Skeletal muscle tissue (tissue), 4 donors: ENCODE results near the gene OPN1MW2. TPM values are rescaled to one million over a fixed set of nuclear protein-coding genes. Genes with fewer than 3 reads are reported as not detected.
"Not testable (repeated sequence)": the region's sequence is repeated elsewhere in the genome, so short reads cannot be mapped to it uniquely, and the experiment has no call there.

Source experiments
- H3K27ac ChIP-seq: one replicate; pipeline ENCODE4 v1.7.0; 2013; ENCODE audit warnings: mild to moderate bottlenecking, low read depth, low read length, inconsistent platforms
- H3K27me3 ChIP-seq, 3 donors: one replicate each; pipeline ENCODE4 v1.7.0; 2013; ENCODE audit warnings: low read length in 3 of 3; ENCODE audit not compliant: control insufficient read depth in 3 of 3, insufficient read depth in 3 of 3
- H3K36me3 ChIP-seq, 3 donors: one replicate each; pipeline ENCODE4 v1.7.0; 2013; ENCODE audit warnings: low read length in 3 of 3; ENCODE audit not compliant: control insufficient read depth in 3 of 3, insufficient read depth in 3 of 3
- H3K4me1 ChIP-seq, 3 donors: one replicate each; pipeline ENCODE4 v1.7.0; 2013; ENCODE audit warnings: low read length in 3 of 3, mild to moderate bottlenecking in 3 of 3; ENCODE audit not compliant: control insufficient read depth in 3 of 3, insufficient read depth in 3 of 3
- H3K4me3 ChIP-seq, 3 donors: one replicate each; pipeline ENCODE4 v1.7.0; 2013; ENCODE audit warnings: low read length in 3 of 3
- H3K9ac ChIP-seq, 3 donors: one replicate each; pipeline ENCODE4 v1.7.0; 2013; ENCODE audit warnings: low read length in 3 of 3, mild to moderate bottlenecking in 3 of 3, moderate library complexity in 2 of 3, low read depth in 1 of 3
- H3K9me3 ChIP-seq, 3 donors: one replicate each; pipeline ENCODE4 v1.7.0; 2013; ENCODE audit warnings: low read length in 3 of 3; ENCODE audit not compliant: control insufficient read depth in 3 of 3
- total RNA-seq: library from RNA; depleted of rRNA; stranded (reverse); fragments of >200 nt; gene quantifications from one replicate; pipeline ENCODE4 v1.2.3, GENCODE V29; 2014
- donor health status: Osteomylitis.

The OPN1MW2 gene
- total RNA-seq, 1 donor from 2014 or later: not detected

DNA sequence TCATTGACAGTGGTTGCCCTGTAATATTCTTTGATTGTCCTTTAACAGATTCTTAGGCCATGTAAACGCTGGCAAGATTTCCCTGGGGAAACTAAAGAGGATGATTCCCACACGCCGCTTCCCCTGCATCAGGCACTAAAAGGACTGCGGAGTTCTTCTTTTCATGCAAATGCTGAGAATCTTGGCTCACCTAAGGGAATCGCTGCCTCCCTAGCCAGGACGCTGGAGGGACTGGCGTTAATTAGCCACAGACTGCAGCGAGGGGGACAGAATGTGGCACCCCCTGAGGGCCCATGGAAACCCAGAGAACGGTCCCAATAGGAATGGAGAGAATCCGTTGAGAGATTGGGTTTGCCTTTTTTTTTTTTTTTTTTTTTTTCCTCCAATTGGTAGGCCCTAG lies 8.1 kb upstream of the OPN1MW2 start:
- H3K27ac ChIP-seq, H3K36me3 ChIP-seq, H3K4me3 ChIP-seq, H3K9me3 ChIP-seq, H3K9ac ChIP-seq, H3K4me1 ChIP-seq, H3K27me3 ChIP-seq: not testable (repeated sequence)

DNA sequence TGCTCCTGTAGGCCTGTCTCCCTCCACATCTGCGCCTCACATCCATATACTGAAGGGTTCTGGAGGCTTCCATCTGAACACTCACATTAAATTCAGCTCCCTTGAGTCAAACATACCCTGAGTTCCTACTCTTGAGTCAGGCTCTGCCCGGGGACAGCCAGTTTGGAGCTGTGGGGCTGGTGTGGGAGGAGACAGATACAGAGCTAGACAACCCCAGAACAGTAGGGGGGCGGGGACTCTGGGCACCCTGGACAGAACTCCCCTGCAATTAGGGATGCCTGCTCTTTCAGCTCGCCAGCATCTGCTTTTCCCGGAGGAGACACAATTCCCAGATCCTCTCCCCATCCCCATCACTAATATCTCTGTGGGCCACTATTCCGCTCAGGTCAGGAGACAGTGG lies 5.7 kb downstream of the OPN1MW2 start:
- H3K4me3 ChIP-seq, H3K36me3 ChIP-seq, H3K9ac ChIP-seq, H3K9me3 ChIP-seq, H3K27ac ChIP-seq, H3K27me3 ChIP-seq, H3K4me1 ChIP-seq: not testable (repeated sequence)

DNA sequence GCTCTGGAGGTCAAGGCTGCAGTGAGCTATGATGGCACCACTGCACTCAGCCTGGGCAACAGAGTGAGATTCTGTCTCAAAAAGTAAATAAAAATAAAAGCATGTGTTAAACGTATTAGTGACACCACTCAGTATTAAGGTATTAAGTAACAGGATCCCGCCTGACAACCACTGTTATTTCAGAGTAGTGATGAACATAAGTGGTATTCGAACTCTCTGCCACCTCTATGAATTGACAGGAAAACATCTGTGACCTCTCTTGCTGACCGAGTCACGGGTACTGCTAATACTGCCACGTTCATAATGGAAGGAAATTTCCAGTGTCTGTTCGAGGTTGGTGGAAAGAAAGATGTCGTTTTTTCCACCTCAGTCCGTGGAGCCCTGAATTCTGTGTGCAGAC lies 7.2 kb downstream of the OPN1MW2 start:
- H3K9ac ChIP-seq, H3K27ac ChIP-seq, H3K4me3 ChIP-seq, H3K9me3 ChIP-seq, H3K4me1 ChIP-seq, H3K36me3 ChIP-seq, H3K27me3 ChIP-seq: not testable (repeated sequence)

DNA sequence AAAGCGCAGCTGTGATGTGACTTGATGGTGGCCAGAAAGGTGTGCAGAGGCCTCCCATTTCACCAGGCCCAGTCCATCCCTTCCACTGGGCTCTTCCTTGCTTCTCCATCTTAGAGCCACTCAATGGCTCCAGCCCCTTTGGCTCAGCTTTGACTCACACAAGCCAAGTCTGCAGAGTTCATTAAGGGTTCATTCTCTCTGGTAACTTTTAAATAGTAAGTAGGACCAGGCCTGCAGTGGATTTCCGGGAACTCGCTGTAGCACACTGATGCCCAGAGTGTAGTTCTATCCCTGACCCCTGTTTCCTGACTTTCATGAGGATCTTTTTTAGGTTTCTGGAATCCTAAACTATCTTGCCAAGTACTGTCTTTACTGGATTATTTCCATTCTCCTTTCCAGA lies 11.9 kb downstream of the OPN1MW2 start:
- H3K9ac ChIP-seq, H3K36me3 ChIP-seq, H3K4me1 ChIP-seq, H3K9me3 ChIP-seq, H3K27ac ChIP-seq, H3K27me3 ChIP-seq, H3K4me3 ChIP-seq: not testable (repeated sequence)

DNA sequence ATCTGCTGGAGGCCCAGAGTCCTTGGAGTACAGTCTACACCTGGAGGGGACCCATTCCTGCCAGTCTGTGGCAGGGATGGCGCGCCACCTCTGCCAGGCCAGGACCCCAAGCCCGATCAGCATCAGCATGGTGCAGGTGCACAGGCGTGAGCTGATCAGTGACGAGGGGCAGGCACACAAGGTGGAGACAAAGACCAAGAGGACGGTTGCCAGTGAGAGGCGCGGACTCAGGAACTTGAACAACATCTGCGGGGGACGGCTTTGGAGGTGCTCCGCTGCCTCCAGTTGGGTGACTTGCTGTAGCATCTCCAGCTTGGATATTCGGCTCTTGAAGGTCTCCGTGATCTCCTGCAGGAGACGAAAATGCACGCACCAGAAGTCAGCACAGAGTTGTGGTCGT lies 14.1 kb downstream of the OPN1MW2 start:
- not testable (repeated sequence) for H3K4me3 ChIP-seq, H3K27ac ChIP-seq, H3K4me1 ChIP-seq, H3K36me3 ChIP-seq, H3K9ac ChIP-seq, H3K27me3 ChIP-seq, H3K9me3 ChIP-seq

DNA sequence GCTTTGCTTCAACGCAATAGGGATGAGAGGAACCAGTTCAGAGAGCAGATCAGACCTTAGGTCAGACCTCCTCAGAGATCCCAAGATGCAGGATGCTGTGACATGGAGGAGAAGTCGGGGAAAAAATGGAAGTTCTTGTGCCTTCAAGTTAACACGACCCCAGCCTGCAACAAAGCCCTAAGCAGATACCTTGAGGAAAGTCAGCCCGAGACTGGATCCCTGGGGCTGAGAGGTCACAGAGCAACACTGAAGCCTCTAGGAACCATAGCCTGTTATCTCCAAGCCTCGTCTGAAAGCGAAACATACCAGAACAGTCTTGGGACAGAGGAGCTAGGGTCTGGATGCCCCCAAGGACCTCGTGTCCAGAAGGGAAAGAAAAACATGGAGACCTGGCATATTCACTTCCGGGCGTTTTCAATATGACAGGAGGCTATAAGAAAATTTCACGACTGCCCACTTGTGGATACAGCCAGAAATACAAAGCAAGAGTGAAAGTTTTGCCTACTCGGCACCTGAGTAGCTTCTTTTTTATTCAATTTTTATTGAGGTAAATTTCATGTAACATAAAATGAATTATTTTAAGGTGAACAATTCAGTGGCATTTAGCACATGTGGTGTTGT lies 19.5 kb downstream of the OPN1MW2 start:
- H3K36me3 ChIP-seq, H3K4me1 ChIP-seq, H3K9me3 ChIP-seq, H3K27ac ChIP-seq, H3K9ac ChIP-seq, H3K27me3 ChIP-seq, H3K4me3 ChIP-seq: not testable (repeated sequence)

DNA sequence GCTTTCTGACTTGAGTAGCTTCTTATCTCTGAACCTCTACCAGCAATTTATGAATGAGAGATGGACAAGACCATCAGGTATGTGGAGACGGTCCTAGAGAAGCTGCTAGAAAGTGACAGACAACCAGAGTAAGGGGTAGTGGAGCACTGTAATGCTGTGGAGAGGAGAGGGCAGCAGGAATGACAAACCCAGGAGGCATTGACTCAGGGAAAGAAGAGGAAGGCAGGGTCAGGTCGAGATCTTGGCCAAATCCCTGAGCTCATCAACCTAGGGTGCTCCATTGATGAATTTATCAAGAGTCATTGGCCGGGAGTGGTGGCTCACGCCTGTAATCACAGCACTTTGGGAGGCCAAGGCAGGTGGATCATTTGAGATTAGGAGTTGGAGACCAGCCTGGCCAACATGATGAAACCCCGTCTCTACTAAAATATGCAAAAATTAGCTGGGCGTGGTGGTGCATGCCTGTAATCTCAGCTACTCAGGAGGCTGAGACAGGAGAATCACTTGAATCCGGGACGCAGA lies 20.5 kb downstream of the OPN1MW2 start:
- H3K36me3 ChIP-seq, H3K9me3 ChIP-seq, H3K27me3 ChIP-seq, H3K4me3 ChIP-seq, H3K9ac ChIP-seq, H3K27ac ChIP-seq, H3K4me1 ChIP-seq: not testable (repeated sequence)

DNA sequence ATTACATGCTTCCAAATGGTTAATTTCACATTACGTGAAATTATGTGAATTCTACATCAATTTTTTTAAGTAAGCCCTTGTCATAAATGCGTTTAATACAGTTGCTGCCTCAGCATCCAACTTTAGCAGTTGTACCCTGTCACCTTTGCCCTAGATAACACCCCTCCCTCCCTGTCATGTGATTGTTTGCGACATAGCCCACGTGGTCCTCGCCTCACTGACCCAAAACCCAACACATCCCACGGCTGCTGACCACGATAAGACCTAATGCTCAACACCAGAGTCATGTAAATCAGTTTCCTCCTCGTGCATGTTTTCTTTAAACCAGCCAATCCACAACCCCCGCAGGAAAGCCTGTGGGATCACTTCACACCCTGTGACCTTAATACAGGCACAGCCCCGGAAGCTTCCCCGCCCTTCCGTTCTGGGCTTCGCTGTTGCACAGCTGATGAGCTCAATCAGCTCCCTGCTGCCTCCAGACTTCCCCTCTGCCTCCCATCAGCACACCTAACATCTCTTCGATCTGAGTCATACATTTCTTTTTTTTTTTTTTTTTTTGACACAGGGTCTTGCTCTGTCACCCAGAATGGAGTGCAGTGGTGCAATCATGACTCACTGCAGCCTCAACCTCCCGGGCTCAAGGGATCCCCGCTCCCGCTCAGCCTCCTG lies 28.0 kb downstream of the OPN1MW2 start:
- not testable (repeated sequence) for H3K36me3 ChIP-seq, H3K4me3 ChIP-seq, H3K27ac ChIP-seq, H3K9me3 ChIP-seq, H3K27me3 ChIP-seq, H3K4me1 ChIP-seq, H3K9ac ChIP-seq

DNA sequence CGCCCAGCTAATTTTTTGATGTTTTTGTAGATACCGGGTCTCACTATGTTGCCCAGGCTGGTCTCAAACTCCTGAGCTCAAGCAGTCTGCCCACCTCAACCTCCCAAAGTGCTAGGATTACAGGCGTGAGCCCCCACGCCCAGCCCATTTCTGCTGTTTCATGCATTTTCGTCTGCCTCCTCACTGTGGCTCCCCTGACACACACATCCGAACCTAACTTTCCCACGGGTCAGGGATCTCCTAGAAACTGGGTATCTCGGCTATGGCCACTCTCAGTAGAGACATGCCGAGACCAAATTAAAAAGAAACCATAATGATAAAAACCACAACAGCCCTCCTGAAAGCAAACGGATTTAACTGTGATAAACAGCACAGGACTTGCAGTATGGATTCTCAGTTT lies 28.5 kb downstream of the OPN1MW2 start:
- not testable (repeated sequence) for H3K4me3 ChIP-seq, H3K9ac ChIP-seq

DNA sequence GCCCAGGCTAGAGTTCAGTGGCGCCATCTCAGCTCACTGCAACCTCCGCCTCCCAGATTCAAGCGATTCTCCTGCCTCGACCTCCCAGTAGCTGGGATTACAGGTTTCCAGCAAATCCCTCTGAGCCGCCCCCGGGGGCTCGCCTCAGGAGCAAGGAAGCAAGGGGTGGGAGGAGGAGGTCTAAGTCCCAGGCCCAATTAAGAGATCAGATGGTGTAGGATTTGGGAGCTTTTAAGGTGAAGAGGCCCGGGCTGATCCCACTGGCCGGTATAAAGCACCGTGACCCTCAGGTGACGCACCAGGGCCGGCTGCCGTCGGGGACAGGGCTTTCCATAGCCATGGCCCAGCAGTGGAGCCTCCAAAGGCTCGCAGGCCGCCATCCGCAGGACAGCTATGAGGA lies 37.7 kb downstream of the OPN1MW2 start, which contains the start of gene OPN1MW3:
TSS of gene OPN1MW3 (plus strand) at position 301 of the 400 bp plus-strand sequence. CDS start at position 339, 38 bp downstream.
- H3K27ac ChIP-seq: not testable (repeated sequence)

More for the DNA sequence above, 28.5 kb downstream of the OPN1MW2 start:
- not testable (repeated sequence) for H3K4me1 ChIP-seq, H3K9me3 ChIP-seq, H3K36me3 ChIP-seq, H3K27ac ChIP-seq, H3K27me3 ChIP-seq

More for the DNA sequence above, 37.7 kb downstream of the OPN1MW2 start, which contains the start of gene OPN1MW3:
- H3K4me1 ChIP-seq, H3K27me3 ChIP-seq, H3K9me3 ChIP-seq, H3K36me3 ChIP-seq, H3K9ac ChIP-seq, H3K4me3 ChIP-seq: not testable (repeated sequence)
